HG03378 (cell line): ENCODE results near the gene EBI3.
"Not testable (repeated sequence)": the region's sequence is repeated elsewhere in the genome, so short reads cannot be mapped to it uniquely, and the experiment has no call there.

Source experiments
- ATAC-seq: cut with Tn5 transposase; IDR thresholded peaks from one replicate; pipeline ENCODE4 v1.9.1; 2021; ENCODE audit warnings: mild to moderate bottlenecking, moderate library complexity; ENCODE audit not compliant: unreplicated experiment

EBI3 gene

DNA sequence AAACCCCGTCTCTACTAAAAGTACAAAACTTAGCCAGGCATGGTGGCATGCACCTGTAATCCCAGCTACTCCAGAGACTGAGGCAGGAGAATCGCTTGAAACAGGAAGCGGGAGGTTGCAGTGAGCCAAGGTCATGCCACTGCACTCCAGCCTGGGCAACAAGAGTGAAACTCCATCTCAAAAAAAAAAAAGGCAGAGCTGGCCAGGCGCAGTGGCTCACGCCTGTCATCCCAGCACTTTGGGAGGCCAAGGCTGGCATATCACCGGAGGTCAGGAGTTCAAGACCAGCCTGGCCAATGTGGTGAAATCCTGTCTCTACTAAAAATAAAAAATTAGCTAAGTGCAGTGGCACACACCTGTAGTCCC is 45.0 kb downstream of the EBI3 start:
- not testable (repeated sequence) for ATAC-seq

DNA sequence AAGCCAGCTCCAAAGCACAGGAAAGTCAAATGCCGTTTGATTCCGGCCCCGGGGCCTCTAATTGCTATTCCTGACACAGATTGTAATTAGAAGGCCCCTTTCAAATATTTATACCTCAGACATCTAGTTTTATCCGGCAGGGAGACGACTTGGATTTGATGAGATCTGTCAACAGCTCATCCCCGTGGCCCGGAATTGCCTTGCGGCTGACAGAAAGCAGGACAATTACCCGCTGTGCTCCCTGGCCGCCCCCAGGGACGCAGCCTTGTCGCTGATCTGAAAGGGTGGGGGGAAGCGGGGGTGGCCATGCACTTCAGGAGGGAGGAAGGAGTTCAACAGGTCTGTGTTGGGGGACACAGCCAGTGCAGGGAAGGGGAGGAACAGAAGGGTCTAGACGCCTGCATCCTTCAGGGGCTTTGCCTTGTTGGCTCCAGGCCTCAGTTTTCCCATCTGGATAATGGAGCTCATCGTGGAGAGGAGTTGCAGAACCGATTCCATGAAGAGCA is 47.9 kb downstream of the EBI3 start:
- ATAC-seq: no peak

DNA sequence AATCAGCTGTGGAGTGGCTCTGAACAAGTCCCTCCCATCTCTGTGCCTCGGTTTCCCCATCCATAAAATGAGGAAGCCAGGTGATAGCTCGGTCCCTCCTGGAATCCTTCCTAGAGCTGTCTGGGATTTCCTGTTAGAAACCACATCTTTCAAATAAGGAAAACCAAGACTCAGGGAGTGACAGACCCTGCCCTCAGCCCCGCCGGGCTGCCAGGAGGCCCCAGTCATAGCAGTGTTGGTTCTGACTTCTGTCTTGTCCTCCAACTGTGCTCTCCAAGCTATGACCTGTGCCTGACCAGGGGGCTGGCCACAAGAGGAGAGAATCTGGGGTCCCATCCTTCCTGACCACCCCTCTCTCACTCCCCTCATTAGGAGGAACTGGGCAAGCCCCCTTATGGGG is 48.7 kb downstream of the EBI3 start:
- no peak for ATAC-seq

DNA sequence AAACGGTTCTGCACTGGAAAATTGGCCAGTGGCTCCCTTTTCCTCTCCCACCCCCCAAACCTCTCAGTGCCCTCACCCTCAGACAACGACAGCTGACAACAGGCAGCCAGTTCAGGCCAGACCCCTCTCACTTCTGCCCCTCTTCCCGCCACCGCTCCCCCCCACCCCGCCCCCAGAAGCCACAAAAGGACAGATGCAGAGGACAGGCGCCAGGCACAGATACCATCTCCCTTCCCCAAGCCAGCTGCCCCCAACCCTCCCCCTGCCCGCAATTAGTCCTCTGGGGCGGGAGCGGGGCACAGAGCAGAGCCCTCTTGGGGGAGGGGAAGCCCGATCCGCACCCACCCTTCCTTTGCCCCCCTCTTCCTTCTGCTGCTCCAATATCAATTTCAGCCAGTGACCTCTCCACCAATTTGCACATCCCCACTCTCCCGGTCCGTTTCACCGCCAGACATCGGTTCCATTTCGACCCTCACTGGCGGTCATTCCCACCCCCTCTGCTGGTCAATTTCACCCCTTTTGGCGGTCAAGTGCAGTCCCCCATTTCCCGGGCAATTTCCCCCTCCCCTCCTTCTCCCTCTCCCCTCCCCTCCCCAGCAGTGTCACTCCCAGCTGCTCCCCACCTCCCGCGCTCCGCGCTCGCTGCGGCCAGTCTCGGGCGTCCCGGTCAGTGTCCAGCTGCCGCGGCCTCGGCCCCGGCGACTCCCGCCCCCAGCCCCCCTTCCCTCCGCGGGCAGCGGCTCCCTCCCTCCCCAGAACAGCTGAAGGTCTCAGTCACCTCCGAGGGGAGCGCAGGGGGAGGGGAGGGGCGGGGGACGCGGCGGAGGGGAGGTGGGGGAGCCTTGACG is 49.3 kb downstream of the EBI3 start, which contains the start of gene SHD:
SHD (plus strand) TSS at position 848 of the 848 bp plus-strand sequence. CDS start 798 bp downstream, outside the sequence.
- ATAC-seq: no peak

DNA sequence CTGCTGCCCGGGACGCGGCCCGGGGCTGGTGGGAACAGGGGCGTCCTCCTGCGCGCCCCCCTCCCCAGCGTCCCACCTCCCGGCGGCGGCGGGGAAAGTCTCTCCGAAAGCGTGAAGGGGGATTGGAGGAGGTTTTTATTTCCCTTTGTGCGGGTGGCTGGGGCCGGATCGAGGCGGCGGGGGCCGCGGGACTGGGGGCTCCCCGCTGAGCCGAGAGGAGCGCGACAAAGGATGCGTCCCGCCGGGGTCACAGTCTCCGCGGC is 49.9 kb downstream of the EBI3 start:
- ATAC-seq: no peak

DNA sequence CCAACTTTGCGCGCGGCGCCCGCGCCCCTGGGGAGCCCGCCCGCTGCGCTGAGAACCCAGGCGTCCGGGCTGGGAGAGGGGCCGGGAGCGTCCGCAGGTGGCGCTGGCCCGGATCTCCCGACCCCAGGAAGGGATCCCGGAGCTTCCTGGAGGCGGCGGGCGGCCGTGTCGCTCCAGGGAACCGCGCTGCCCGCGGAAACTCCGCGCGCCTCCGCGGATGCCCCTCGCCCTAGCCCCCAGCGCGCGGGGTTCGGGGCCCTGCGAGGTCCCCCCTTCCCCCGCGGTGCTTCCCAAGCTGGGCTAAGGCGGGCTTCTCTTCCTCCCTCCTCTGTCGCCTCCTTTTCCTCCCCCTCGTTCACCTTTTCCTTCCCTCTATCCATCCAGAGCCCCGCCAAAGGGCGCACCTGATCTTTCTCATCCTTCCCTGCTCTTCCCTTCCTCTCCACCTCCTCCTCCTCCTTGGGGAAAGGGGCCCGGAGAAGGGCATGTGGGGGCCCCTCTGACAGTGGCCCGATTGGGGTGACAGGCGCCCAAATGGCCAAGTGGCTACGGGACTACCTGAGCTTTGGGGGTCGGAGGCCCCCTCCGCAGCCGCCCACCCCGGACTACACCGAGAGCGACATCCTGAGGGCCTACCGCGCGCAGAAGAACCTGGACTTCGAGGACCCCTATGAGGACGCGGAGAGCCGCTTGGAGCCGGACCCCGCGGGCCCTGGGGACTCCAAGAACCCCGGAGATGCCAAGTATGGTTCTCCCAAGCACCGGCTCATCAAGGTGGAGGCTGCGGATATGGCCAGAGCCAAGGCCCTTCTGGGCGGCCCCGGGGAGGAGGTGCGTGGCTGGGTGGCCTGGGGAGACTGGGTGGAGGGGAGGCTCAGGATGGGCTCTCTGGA is 50.5 kb downstream of the EBI3 start:
- ATAC-seq: no peak

DNA sequence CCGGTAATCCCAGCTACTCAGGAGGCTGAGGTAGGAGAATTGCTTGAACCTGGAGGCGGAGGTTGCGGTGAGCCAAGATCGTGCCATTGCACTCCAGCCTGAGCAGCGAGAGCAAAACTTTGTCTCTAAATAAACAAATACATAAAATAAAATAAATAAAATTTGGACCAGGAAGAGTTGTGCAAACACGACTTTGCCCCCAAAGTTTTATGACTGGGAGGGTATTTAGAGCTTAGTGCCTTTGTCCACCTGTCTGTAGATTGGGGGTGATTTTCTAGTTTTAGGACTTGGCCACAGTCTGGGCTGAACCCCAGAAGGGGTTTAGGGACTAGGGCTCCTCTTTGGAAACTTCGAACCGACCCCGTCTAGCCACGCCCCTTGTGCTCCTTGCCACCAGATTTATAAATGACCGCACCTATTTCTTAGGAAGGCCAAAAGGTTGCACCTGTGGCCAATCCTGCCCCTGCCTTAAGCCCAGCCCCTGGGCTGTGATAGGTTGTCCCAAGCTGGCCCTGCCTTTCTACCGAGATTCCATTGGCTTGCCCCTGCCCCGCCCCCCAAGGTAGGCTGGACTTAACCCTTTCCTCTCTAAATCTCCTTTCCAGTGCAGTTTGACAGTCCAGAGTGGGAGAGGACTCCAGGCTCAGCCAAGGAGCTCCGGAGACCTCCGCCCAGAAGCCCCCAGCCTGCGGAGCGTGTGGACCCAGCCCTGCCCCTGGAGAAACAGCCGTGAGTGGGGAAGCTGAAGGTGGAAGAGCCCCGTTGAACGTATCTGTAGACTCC is 55.0 kb downstream of the EBI3 start:
- ATAC-seq: no peak

DNA sequence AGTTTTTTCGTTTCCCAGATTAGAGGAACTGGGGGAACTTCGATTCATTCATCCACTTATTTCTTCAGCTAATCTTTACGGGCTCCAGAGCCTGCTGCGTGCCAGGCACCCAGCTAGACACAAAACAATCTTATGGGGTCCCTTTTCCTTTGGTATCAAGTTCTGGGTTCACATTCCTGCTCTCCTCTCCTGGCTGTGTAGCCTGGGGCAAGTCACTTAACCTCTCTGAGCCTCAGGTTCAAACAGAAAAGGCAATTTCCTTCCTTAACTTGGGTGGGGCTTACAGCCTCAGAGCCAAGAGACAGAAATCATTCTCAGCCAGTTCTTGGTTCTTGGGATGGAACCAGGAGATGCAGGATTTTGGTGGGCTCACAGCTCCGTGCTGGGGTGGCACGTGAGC is 55.7 kb downstream of the EBI3 start:
- ATAC-seq: no peak

DNA sequence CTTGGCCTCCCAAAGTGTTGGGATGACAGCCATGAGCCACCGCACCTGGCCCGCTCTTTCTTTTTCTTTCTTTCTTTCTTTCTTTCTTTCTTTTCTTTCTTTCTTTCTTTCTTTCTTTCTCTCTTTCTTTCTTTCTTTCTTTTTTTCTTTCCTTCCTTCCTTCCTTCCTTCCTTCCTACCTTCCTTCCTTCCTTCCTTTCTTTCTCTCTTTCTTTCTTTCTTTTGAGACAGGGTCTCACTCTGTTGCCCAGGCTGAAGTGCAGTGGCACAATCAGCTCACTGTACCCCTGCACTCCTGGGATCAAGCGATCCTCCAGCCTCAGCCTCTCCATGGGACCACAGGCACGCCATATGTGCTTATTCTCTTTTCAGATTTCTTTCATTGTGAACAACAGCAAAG is 56.8 kb downstream of the EBI3 start:
- not testable (repeated sequence) for ATAC-seq
